NCI-H1436 treated with DMSO at 0.1 percent for 48 hours (cell line): ENCODE data around the gene CCDC102B.

Experiments
- DNase-seq: peaks from one replicate; lab custom pipeline; 2025; lab: John Stamatoyannopoulos, UW

The CCDC102B gene

GRCh38 chr18:69088973-69089372, 291.1 kb downstream of the CCDC102B start:
- no peak for DNase-seq

GRCh38 chr18:69097349-69097748, 299.5 kb downstream of the CCDC102B start:
- DNase-seq: no peak

GRCh38 chr18:69102959-69103358, 305.1 kb downstream of the CCDC102B start:
- DNase-seq: no peak
